HepG2 (cell line): ENCODE data around the gene TBC1D2B. TPM values are rescaled to one million over a fixed set of nuclear protein-coding genes. Genes with fewer than 3 reads are reported as not detected.

ENCODE experiments used
- ATAC-seq: fragments of 200-7000 bp; cut with Tn5 transposase; 3 replicates; pipeline ENCODE4 v1.9.1; 2020; ENCODE audit warnings: mild to moderate bottlenecking, moderate library complexity
- BruUV-seq: library from RNA; stranded (reverse); fragments of 400-500 nt; replicated peaks from 2 replicates; lab custom pipeline; 2021; lab: Mats Ljungman, UMichigan
- CTCF ChIA-PET: fragments of 300-600 bp; formaldehyde crosslinking; extraction: SDS; loops from one replicate; lab custom pipeline; 2021; ENCODE audit warnings: low total read pairs, inconsistent platforms, low intra/inter-chr PET ratio; lab: Yijun Ruan, JAX
- POLR2A ChIA-PET: fragments of 350-600 bp; sonication (Branson Sonifier 250); formaldehyde crosslinking; loops from one replicate; lab custom pipeline; 2020; ENCODE audit warnings: antibody characterized with exemption, inconsistent platforms; lab: Yijun Ruan, JAX
- DNase-seq: peaks from one replicate; pipeline ENCODE4 v3.0.0-alpha.2; 2015; ENCODE audit warnings: low spot score
- FAIRE-seq: peaks from 3 replicates; lab custom pipeline; 2011; peaks lifted over from hg19 to GRCh38; lab: Jason Lieb, UNC
- H2AFZ ChIP-seq: one replicate; pipeline ENCODE4 v1.6.1; 2011; ENCODE audit warnings: low read length, inconsistent platforms
- H3K27ac ChIP-seq: fragments of 300-600 bp; 3 replicates; pipeline ENCODE4 v1.8.0; 2011; ENCODE audit warnings: mixed run types, mild to moderate bottlenecking, mixed read lengths, low read length, inconsistent platforms; ENCODE audit not compliant: insufficient read depth; ENCODE audit errors: extremely low read length
- H3K27me3 ChIP-seq, 2 experiments: fragments of 200-600 bp in 1 of 2; 2 replicates in 1 of 2; 3 replicates in 1 of 2; pipeline versions ENCODE4 v1.6.0 to v1.8.0; 2011; ENCODE audit warnings: low read length in 2 of 2, mild to moderate bottlenecking in 2 of 2, moderate library complexity in 2 of 2, inconsistent platforms in 1 of 2; ENCODE audit not compliant: insufficient read depth in 2 of 2, control insufficient read depth in 1 of 2
- H3K36me3 ChIP-seq, 2 experiments: fragments of 200-600 bp in 1 of 2; replicated peaks in 1 of 2; 2 replicates in 1 of 2; 3 replicates in 1 of 2; pipeline versions ENCODE4 v1.5.1 to v1.8.0; 2011; ENCODE audit warnings: low read length in 2 of 2, inconsistent platforms in 1 of 2; ENCODE audit not compliant: insufficient read depth in 2 of 2, control insufficient read depth in 1 of 2
- H3K4me1 ChIP-seq: 2 replicates; pipeline ENCODE4 v1.5.1; 2012; ENCODE audit warnings: low read length, inconsistent platforms; ENCODE audit not compliant: insufficient read depth
- H3K4me2 ChIP-seq: 2 replicates; pipeline ENCODE4 v1.6.0; 2011; ENCODE audit warnings: low read depth, low read length, inconsistent platforms
- H3K4me3 ChIP-seq, 3 experiments: fragments of 200-600 bp in 1 of 3; sonication (generic), shearing (Covaris generic) in 1 of 3; replicated peaks in 1 of 3; 2 replicates each; pipeline ENCODE4 v1.5.1; 2011 to 2016; ENCODE audit warnings: low read length in 3 of 3, inconsistent platforms in 2 of 3, low read depth in 2 of 3, mild to moderate bottlenecking in 2 of 3, control low read depth in 1 of 3, mixed read lengths in 1 of 3; ENCODE audit not compliant: insufficient read depth in 1 of 3
- H3K79me2 ChIP-seq: one replicate; pipeline ENCODE4 v1.6.1; 2011; ENCODE audit warnings: low read length, inconsistent platforms; ENCODE audit not compliant: insufficient read depth
- H3K9ac ChIP-seq: 2 replicates; pipeline ENCODE4 v1.6.0; 2011; ENCODE audit warnings: mild to moderate bottlenecking, low read depth, low read length, inconsistent platforms; ENCODE audit not compliant: insufficient read depth
- H3K9me3 ChIP-seq: 2 replicates; pipeline ENCODE4 v1.5.1; 2012; ENCODE audit warnings: mild to moderate bottlenecking, low read length
- H4K20me1 ChIP-seq: 2 replicates; pipeline ENCODE4 v1.6.0; 2011; ENCODE audit warnings: inconsistent platforms, mild to moderate bottlenecking, low read length, moderate library complexity; ENCODE audit not compliant: insufficient read depth
- MTF1 ChIP-seq: sonication (generic); formaldehyde crosslinking; IDR thresholded peaks from 2 replicates; pipeline ENCODE4 v1.5.0; 2020; ENCODE audit warnings: missing genetic modification reagents
- NRL ChIP-seq: sonication (generic); formaldehyde crosslinking; IDR thresholded peaks from 2 replicates; pipeline ENCODE4 v1.5.0; 2020; ENCODE audit warnings: missing genetic modification reagents, mild to moderate bottlenecking, moderate library complexity, borderline replicate concordance
- PTBP1 ChIP-seq: fragments of 200-400 bp; formaldehyde crosslinking; IDR thresholded peaks from 2 replicates; pipeline ENCODE4 v1.6.1; 2018; ENCODE audit warnings: low read length, low read depth; ENCODE audit not compliant: poor library complexity, severe bottlenecking
- RARA ChIP-seq: IDR thresholded peaks from 2 replicates; pipeline ENCODE4 v1.6.1; 2016; ENCODE audit warnings: missing genetic modification reagents, missing compliant biosample characterization
- RELA ChIP-seq: sonication (generic); formaldehyde crosslinking; IDR thresholded peaks from 2 replicates; pipeline ENCODE4 v1.4.0; 2020; ENCODE audit warnings: missing genetic modification reagents
- ZNF564 ChIP-seq: sonication (generic); formaldehyde crosslinking; IDR thresholded peaks from 2 replicates; pipeline ENCODE4 v1.8.1; 2023; ENCODE audit warnings: mild to moderate bottlenecking, missing genetic modification reagents
- ZNF670 ChIP-seq: sonication (generic); formaldehyde crosslinking; IDR thresholded peaks from 2 replicates; pipeline ENCODE4 v1.8.0; 2022; ENCODE audit warnings: mild to moderate bottlenecking, missing genetic modification reagents, borderline replicate concordance
- WGBS: methylation state at CpG from one replicate; pipeline ENCODE4 v1.1.6; 2017; ENCODE audit warnings: low lambda C conversion rate; 5-methylcytosine and 5-hydroxymethylcytosine counted together
- in situ Hi-C: cut with HindIII; loops from 2 replicates; pipeline ENCODE4 v1.10.0; 2017; ENCODE audit warnings: low pct_unique_long_range_greater_than_20kb; ENCODE audit not compliant: extremely low pct_ligation_motif_present
- intact Hi-C: fragments of 100-400 bp; cut with micrococcal nuclease; formaldehyde crosslinking; loops from one replicate; pipeline ENCODE4 v1.10.0; 2022; ENCODE audit not compliant: unreplicated experiment
- polyA plus RNA-seq, 8 experiments: library from polyadenylated mRNA; depleted of rRNA in 3 of 8; stranded (reverse) in 7 of 8; unstranded in 1 of 8; fragments of >200 nt; fragmentation: Illumina TruSeq in 4 of 8; extraction: Trizol in 4 of 8; gene quantifications; 2 replicates each; pipeline versions ENCODE4 v1.2.1 to v1.2.3, GENCODE V29; 2011 to 2016; ENCODE audit warnings: low read depth in 4 of 8, missing spikeins in 1 of 8, mixed read lengths in 1 of 8; ENCODE audit not compliant: insufficient read depth in 1 of 8
- total RNA-seq, 5 experiments: library from RNA; depleted of rRNA; stranded (reverse); fragments of >200 nt; fragmentation: Illumina TruSeq; extraction: Trizol; gene quantifications; 2 replicates each; pipeline ENCODE4 v1.2.3, GENCODE V29; 2016; ENCODE audit warnings: low read depth in 1 of 5
- TF ChIP-seq, protein P1 (sequence below): sonication (generic); formaldehyde crosslinking; IDR thresholded peaks from 2 replicates; pipeline ENCODE4 v1.4.0; 2020; ENCODE audit warnings: low read depth, mild to moderate bottlenecking, missing genetic modification reagents
- TF ChIP-seq, protein P2 (sequence below), 2 experiments: sonication (generic) in 1 of 2; formaldehyde crosslinking in 1 of 2; IDR thresholded peaks; 2 replicates each; pipeline versions ENCODE4 v1.4.0 to v1.6.1; 2016 to 2020; ENCODE audit warnings: borderline replicate concordance in 1 of 2, low read depth in 1 of 2, mild to moderate bottlenecking in 1 of 2, missing genetic modification reagents in 1 of 2
- TF ChIP-seq, protein P3 (sequence below): sonication (generic); formaldehyde crosslinking; IDR thresholded peaks from 2 replicates; pipeline ENCODE4 v1.8.1; 2022; ENCODE audit warnings: mild to moderate bottlenecking, missing genetic modification reagents
- TF ChIP-seq, protein P4 (sequence below): fragments of 450-650 bp; IDR thresholded peaks from 2 replicates; pipeline ENCODE4 v1.6.1; 2017
- TF ChIP-seq, protein P5 (sequence below): sonication (generic); formaldehyde crosslinking; IDR thresholded peaks from 2 replicates; pipeline ENCODE4 v1.5.1; 2020; ENCODE audit warnings: missing genetic modification reagents, mild to moderate bottlenecking, borderline replicate concordance

Gene TBC1D2B
- total and polyA plus RNA-seq, 2 of the 13 experiments (the other 11 are each of a cell fraction or from before 2014, with no cell fraction given), result 10.1 to 14.4 TPM

DNA sequence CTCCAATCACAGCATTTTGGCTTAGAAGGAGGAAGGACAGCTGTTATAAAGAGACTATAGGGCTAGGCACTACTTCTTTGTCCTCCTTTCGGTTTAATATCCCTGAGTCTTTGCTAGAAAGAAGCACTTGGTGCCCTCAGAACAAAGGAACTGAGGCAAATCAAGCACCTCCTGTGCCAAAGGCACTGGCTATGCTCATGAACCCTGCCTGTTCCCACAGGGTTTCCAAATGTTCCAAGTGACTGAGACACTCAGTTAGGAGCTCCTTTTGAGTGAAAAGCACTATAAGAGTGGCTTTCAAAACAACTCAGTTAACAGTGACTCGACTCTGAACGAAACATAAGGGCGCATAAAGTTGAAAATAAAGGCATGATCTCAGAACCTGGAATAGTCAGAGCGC lies 25.0 kb downstream of the TBC1D2B start:
- H3K9ac ChIP-seq, result no peak overlapping the region
- no peaks in the 10 kb centered on the region for H3K27me3 ChIP-seq
- no TSS peak for BruUV-seq
- in situ Hi-C loops, result no loop called here
- ATAC-seq (no peak), DNase-seq (no peak), FAIRE-seq (no peak)
- H3K4me2 ChIP-seq, result no peak overlapping the region
- CTCF ChIA-PET, result no interaction called here
- no peak overlapping the region for H3K4me3 ChIP-seq
- peaks cover 2 to 10% of the 10 kb centered on the region in 2 experiments; a peak in 3 of 5 replicates for H3K36me3 ChIP-seq
- peaks cover 4% of the 10 kb centered on the region; the same call in 1 of the 2 replicates for H4K20me1 ChIP-seq
- intact Hi-C loops, result no loop called here
- no peak overlapping the region for H2AFZ ChIP-seq
- H3K27ac ChIP-seq, result no peak overlapping the region
- peaks cover 48% of the 10 kb centered on the region for H3K4me1 ChIP-seq
- POLR2A ChIA-PET, result interaction anchor here (1.0 kb wide), 1 partner anchor 13 kb away, joined by 3 read pairs; no protein-coding TSS in a partner anchor
- WGBS, result 97% methylated on average over 5 of the region's 5 CpGs
- H3K9me3 ChIP-seq, result no peaks in the 10 kb centered on the region
- H3K79me2 ChIP-seq, result peaks cover 8% of the 10 kb centered on the region
- TF ChIP-seq RARA (CRISPR knock-in tag) (no peak), PTBP1 (no peak), ZNF564 (CRISPR knock-in tag) (no peak), RELA (no peak), ZNF670 (CRISPR knock-in tag) (no peak), NRL (CRISPR knock-in tag) (no peak), MTF1 (CRISPR knock-in tag) (no peak)
- TF ChIP-seq, protein P1, sequence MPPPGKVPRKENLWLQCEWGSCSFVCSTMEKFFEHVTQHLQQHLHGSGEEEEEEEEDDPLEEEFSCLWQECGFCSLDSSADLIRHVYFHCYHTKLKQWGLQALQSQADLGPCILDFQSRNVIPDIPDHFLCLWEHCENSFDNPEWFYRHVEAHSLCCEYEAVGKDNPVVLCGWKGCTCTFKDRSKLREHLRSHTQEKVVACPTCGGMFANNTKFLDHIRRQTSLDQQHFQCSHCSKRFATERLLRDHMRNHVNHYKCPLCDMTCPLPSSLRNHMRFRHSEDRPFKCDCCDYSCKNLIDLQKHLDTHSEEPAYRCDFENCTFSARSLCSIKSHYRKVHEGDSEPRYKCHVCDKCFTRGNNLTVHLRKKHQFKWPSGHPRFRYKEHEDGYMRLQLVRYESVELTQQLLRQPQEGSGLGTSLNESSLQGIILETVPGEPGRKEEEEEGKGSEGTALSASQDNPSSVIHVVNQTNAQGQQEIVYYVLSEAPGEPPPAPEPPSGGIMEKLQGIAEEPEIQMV (CRISPR knock-in tag), result no peak
- TF ChIP-seq, protein P2, sequence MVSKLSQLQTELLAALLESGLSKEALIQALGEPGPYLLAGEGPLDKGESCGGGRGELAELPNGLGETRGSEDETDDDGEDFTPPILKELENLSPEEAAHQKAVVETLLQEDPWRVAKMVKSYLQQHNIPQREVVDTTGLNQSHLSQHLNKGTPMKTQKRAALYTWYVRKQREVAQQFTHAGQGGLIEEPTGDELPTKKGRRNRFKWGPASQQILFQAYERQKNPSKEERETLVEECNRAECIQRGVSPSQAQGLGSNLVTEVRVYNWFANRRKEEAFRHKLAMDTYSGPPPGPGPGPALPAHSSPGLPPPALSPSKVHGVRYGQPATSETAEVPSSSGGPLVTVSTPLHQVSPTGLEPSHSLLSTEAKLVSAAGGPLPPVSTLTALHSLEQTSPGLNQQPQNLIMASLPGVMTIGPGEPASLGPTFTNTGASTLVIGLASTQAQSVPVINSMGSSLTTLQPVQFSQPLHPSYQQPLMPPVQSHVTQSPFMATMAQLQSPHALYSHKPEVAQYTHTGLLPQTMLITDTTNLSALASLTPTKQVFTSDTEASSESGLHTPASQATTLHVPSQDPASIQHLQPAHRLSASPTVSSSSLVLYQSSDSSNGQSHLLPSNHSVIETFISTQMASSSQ (IDR thresholded peaks at IDR 0.05; ENCODE audit: low read depth), result no peak
- TF ChIP-seq, protein P2 (CRISPR knock-in tag; IDR thresholded peaks at IDR 0.05; ENCODE audit: borderline replicate concordance), result no peak
- TF ChIP-seq, protein P3, sequence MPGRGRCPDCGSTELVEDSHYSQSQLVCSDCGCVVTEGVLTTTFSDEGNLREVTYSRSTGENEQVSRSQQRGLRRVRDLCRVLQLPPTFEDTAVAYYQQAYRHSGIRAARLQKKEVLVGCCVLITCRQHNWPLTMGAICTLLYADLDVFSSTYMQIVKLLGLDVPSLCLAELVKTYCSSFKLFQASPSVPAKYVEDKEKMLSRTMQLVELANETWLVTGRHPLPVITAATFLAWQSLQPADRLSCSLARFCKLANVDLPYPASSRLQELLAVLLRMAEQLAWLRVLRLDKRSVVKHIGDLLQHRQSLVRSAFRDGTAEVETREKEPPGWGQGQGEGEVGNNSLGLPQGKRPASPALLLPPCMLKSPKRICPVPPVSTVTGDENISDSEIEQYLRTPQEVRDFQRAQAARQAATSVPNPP (CRISPR knock-in tag), result no peak
- TF ChIP-seq, protein P4, sequence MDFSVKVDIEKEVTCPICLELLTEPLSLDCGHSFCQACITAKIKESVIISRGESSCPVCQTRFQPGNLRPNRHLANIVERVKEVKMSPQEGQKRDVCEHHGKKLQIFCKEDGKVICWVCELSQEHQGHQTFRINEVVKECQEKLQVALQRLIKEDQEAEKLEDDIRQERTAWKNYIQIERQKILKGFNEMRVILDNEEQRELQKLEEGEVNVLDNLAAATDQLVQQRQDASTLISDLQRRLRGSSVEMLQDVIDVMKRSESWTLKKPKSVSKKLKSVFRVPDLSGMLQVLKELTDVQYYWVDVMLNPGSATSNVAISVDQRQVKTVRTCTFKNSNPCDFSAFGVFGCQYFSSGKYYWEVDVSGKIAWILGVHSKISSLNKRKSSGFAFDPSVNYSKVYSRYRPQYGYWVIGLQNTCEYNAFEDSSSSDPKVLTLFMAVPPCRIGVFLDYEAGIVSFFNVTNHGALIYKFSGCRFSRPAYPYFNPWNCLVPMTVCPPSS, result no peak
- TF ChIP-seq, protein P5, sequence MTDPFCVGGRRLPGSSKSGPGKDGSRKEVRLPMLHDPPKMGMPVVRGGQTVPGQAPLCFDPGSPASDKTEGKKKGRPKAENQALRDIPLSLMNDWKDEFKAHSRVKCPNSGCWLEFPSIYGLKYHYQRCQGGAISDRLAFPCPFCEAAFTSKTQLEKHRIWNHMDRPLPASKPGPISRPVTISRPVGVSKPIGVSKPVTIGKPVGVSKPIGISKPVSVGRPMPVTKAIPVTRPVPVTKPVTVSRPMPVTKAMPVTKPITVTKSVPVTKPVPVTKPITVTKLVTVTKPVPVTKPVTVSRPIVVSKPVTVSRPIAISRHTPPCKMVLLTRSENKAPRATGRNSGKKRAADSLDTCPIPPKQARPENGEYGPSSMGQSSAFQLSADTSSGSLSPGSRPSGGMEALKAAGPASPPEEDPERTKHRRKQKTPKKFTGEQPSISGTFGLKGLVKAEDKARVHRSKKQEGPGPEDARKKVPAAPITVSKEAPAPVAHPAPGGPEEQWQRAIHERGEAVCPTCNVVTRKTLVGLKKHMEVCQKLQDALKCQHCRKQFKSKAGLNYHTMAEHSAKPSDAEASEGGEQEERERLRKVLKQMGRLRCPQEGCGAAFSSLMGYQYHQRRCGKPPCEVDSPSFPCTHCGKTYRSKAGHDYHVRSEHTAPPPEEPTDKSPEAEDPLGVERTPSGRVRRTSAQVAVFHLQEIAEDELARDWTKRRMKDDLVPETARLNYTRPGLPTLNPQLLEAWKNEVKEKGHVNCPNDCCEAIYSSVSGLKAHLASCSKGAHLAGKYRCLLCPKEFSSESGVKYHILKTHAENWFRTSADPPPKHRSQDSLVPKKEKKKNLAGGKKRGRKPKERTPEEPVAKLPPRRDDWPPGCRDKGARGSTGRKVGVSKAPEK (CRISPR knock-in tag), result no peak
